IMR-90 (cell line): ENCODE data around the gene CLDN7. TPM values are rescaled to one million over a fixed set of nuclear protein-coding genes. Genes with fewer than 3 reads are reported as not detected.

Experiments used
- ATAC-seq: fragments of 200-7000 bp; cut with Tn5 transposase; 2 replicates; pipeline ENCODE4 v1.9.1; 2020; ENCODE audit warnings: low read depth, mild to moderate bottlenecking, moderate library complexity
- BruUV-seq: library from RNA; stranded (reverse); fragments of 400-500 nt; replicated peaks from 2 replicates; lab custom pipeline; 2021; lab: Mats Ljungman, UMichigan
- CTCF ChIA-PET: fragments of 300-600 bp; formaldehyde crosslinking; extraction: SDS; loops from one replicate; lab custom pipeline; 2021; ENCODE audit warnings: antibody characterized with exemption; lab: Yijun Ruan, JAX
- POLR2A ChIA-PET: fragments of 300-600 bp; sonication (Branson Sonifier 250); formaldehyde crosslinking; loops from one replicate; lab custom pipeline; 2022; ENCODE audit warnings: antibody characterized with exemption; ENCODE audit not compliant: unreplicated experiment; lab: Charles Lee
- DNase-seq: peaks from one replicate; pipeline ENCODE4 v3.0.0; 2013
- H2AFZ ChIP-seq: replicated peaks from 2 replicates; pipeline ENCODE3; 2013; ENCODE audit warnings: low read length, mild to moderate bottlenecking; ENCODE audit not compliant: poor library complexity
- H2AK5ac ChIP-seq: 2 replicates; pipeline ENCODE4 v1.6.1; 2013; ENCODE audit warnings: low read depth, low read length, inconsistent platforms
- H2AK9ac ChIP-seq: replicated peaks from 2 replicates; pipeline ENCODE3; 2013; ENCODE audit warnings: mild to moderate bottlenecking, low read depth, low read length, moderate library complexity; ENCODE audit not compliant: poor library complexity
- H2BK120ac ChIP-seq: 2 replicates; pipeline ENCODE4 v1.6.1; 2013; ENCODE audit warnings: low read depth, low read length, inconsistent platforms
- H2BK15ac ChIP-seq: 3 replicates; pipeline ENCODE4 v1.6.1; 2013; ENCODE audit warnings: low read depth, low read length, inconsistent platforms
- H2BK20ac ChIP-seq: 2 replicates; pipeline ENCODE4 v1.6.1; 2013; ENCODE audit warnings: low read depth, mild to moderate bottlenecking, inconsistent platforms, low read length, moderate library complexity
- H2BK5ac ChIP-seq: 2 replicates; pipeline ENCODE4 v1.6.1; 2013; ENCODE audit warnings: mild to moderate bottlenecking, low read depth, low read length, inconsistent platforms; ENCODE audit not compliant: poor library complexity, severe bottlenecking
- H3K14ac ChIP-seq: replicated peaks from 2 replicates; pipeline ENCODE4 v1.6.1; 2013; ENCODE audit warnings: low read depth, low read length, inconsistent platforms
- H3K18ac ChIP-seq: 2 replicates; pipeline ENCODE4 v1.6.1; 2013; ENCODE audit warnings: low read depth, low read length, control low read depth
- H3K23ac ChIP-seq: 2 replicates; pipeline ENCODE4 v1.6.1; 2013; ENCODE audit warnings: low read depth, low read length, inconsistent platforms
- H3K27ac ChIP-seq: 2 replicates; pipeline ENCODE4 v1.5.1; 2013; ENCODE audit warnings: mild to moderate bottlenecking, control low read depth, low read length; ENCODE audit not compliant: insufficient read depth
- H3K27me3 ChIP-seq: 2 replicates; pipeline ENCODE4 v1.6.1; 2013; ENCODE audit warnings: low read length; ENCODE audit not compliant: control insufficient read depth, insufficient read depth
- H3K36me3 ChIP-seq: 2 replicates; pipeline ENCODE4 v1.6.1; 2013; ENCODE audit warnings: low read length, mixed read lengths; ENCODE audit not compliant: control insufficient read depth, insufficient read depth
- H3K4ac ChIP-seq: 2 replicates; pipeline ENCODE4 v1.6.1; 2013; ENCODE audit warnings: low read depth, low read length, inconsistent platforms
- H3K4me1 ChIP-seq: 2 replicates; pipeline ENCODE4 v1.6.1; 2013; ENCODE audit warnings: low read length, mixed read lengths; ENCODE audit not compliant: control insufficient read depth, insufficient read depth
- H3K4me2 ChIP-seq: 2 replicates; pipeline ENCODE4 v1.6.1; 2013; ENCODE audit warnings: low read depth, mild to moderate bottlenecking, control low read depth, low read length, moderate library complexity
- H3K4me3 ChIP-seq: 2 replicates; pipeline ENCODE4 v1.5.1; 2013; ENCODE audit warnings: low read depth, mild to moderate bottlenecking, control low read depth, low read length, moderate library complexity; ENCODE audit not compliant: insufficient read depth
- H3K56ac ChIP-seq: 2 replicates; pipeline ENCODE4 v1.6.1; 2013; ENCODE audit warnings: low read length, inconsistent platforms; ENCODE audit not compliant: insufficient read depth; ENCODE audit errors: extremely low read depth
- H3K79me1 ChIP-seq, 2 experiments: 2 replicates each; pipeline ENCODE4 v1.6.1; 2013; ENCODE audit warnings: low read length in 2 of 2, inconsistent platforms in 1 of 2, low read depth in 1 of 2
- H3K9ac ChIP-seq: 2 replicates; pipeline ENCODE4 v1.6.1; 2013; ENCODE audit warnings: low read depth, low read length, control low read depth
- H3K9me1 ChIP-seq: 2 replicates; pipeline ENCODE4 v1.6.1; 2013; ENCODE audit warnings: low read length, inconsistent platforms; ENCODE audit not compliant: insufficient read depth
- H3K9me3 ChIP-seq: 2 replicates; pipeline ENCODE4 v1.6.1; 2013; ENCODE audit warnings: low read length; ENCODE audit not compliant: control insufficient read depth, insufficient read depth
- H4K20me1 ChIP-seq: 2 replicates; pipeline ENCODE4 v1.6.1; 2013; ENCODE audit warnings: low read length, inconsistent platforms; ENCODE audit not compliant: insufficient read depth
- H4K5ac ChIP-seq: 2 replicates; pipeline ENCODE4 v1.6.1; 2013; ENCODE audit warnings: mild to moderate bottlenecking, low read depth, low read length, control low read depth
- H4K8ac ChIP-seq, 2 experiments: 2 replicates each; pipeline ENCODE4 v1.6.1; 2013; ENCODE audit warnings: low read depth in 2 of 2, low read length in 2 of 2, control low read depth in 1 of 2, inconsistent platforms in 1 of 2
- H4K91ac ChIP-seq: 2 replicates; pipeline ENCODE4 v1.6.1; 2013; ENCODE audit warnings: low read depth, low read length, inconsistent platforms; ENCODE audit not compliant: insufficient read depth
- CEBPB ChIP-seq: IDR thresholded peaks from 2 replicates; pipeline ENCODE4 v1.6.1; 2012; ENCODE audit warnings: low read depth, low read length, improper control_type of control experiment
- CHD1 ChIP-seq: IDR thresholded peaks from 2 replicates; pipeline ENCODE4 v1.6.1; 2012; ENCODE audit warnings: low read depth, low read length, improper control_type of control experiment
- MAFK ChIP-seq: IDR thresholded peaks from 2 replicates; pipeline ENCODE4 v1.6.1; 2012; ENCODE audit warnings: low read depth, low read length, improper control_type of control experiment
- MAZ ChIP-seq: IDR thresholded peaks from 2 replicates; pipeline ENCODE4 v1.6.1; 2012; ENCODE audit warnings: low read depth, mild to moderate bottlenecking, low read length, improper control_type of control experiment, moderate library complexity, borderline replicate concordance
- MXI1 ChIP-seq: IDR thresholded peaks from 2 replicates; pipeline ENCODE4 v1.6.1; 2012; ENCODE audit warnings: low read depth, mild to moderate bottlenecking, low read length, moderate library complexity, borderline replicate concordance
- NFE2L2 ChIP-seq: fragments of 150-350 bp; IDR thresholded peaks from 2 replicates; pipeline ENCODE4 v1.6.1; 2016; ENCODE audit warnings: low read depth, mild to moderate bottlenecking, low read length
- POLR2A ChIP-seq: IDR thresholded peaks from 2 replicates; pipeline ENCODE4 v1.6.1; 2012; ENCODE audit warnings: mild to moderate bottlenecking, low read depth, low read length
- RAD21 ChIP-seq: IDR thresholded peaks from 2 replicates; pipeline ENCODE4 v1.6.1; 2012; ENCODE audit warnings: low read length, improper control_type of control experiment
- RCOR1 ChIP-seq: IDR thresholded peaks from 2 replicates; pipeline ENCODE4 v1.6.1; 2012; ENCODE audit warnings: mild to moderate bottlenecking, low read length, improper control_type of control experiment; ENCODE audit not compliant: insufficient replicate concordance
- RFX5 ChIP-seq: IDR thresholded peaks from 2 replicates; pipeline ENCODE4 v1.8.0; 2012; ENCODE audit warnings: low read depth, mild to moderate bottlenecking, low read length, moderate library complexity
- SMC3 ChIP-seq: fragments of 150-350 bp; IDR thresholded peaks from 2 replicates; pipeline ENCODE4 v1.6.1; 2016; ENCODE audit warnings: low read depth, mild to moderate bottlenecking, antibody characterized with exemption, low read length, moderate library complexity
- WGBS, 2 experiments: methylation state at CpG; one replicate each; pipeline versions ENCODE4 v1.1.5 to v1.1.7; 2013; ENCODE audit warnings: missing lambda C conversion rate in 2 of 2; ENCODE audit not compliant: insufficient read length in 1 of 2; ENCODE audit errors: extremely low coverage in 2 of 2; 5-methylcytosine and 5-hydroxymethylcytosine counted together
- dilution Hi-C: fragments of 300-500 bp; cut with HindIII; formaldehyde crosslinking; loops from one replicate; pipeline ENCODE4 v1.14.3; 2018; ENCODE audit warnings: low sequenced_read_pairs; ENCODE audit not compliant: unreplicated experiment
- in situ Hi-C: fragments of 300-500 bp; cut with MboI; formaldehyde crosslinking; loops from 3 replicates; pipeline ENCODE4 v1.14.3; 2019; ENCODE audit warnings: low sequenced_read_pairs, inconsistent platforms, mixed read lengths
- intact Hi-C: fragments of 100-400 bp; cut with micrococcal nuclease; formaldehyde crosslinking; loops from 2 replicates; pipeline ENCODE4 v1.10.0; 2022
- polyA plus RNA-seq, 3 experiments: library from polyadenylated mRNA; depleted of rRNA; stranded (reverse); fragments of >200 nt; gene quantifications; 2 replicates each; pipeline ENCODE4 v1.2.3, GENCODE V29; 2012; ENCODE audit warnings: low replicate concordance in 1 of 3
- total RNA-seq: library from RNA; depleted of rRNA; stranded (reverse); fragments of >200 nt; gene quantifications from 2 replicates; pipeline ENCODE4 v1.2.3, GENCODE V29; 2012
- TF ChIP-seq, protein P1 (sequence below): fragments of 150-350 bp; IDR thresholded peaks from 2 replicates; pipeline ENCODE4 v1.6.1; 2016; ENCODE audit warnings: low read depth, mild to moderate bottlenecking, low read length, moderate library complexity, borderline replicate concordance
- TF ChIP-seq, protein P2 (sequence below): fragments of 150-350 bp; IDR thresholded peaks from 2 replicates; pipeline ENCODE4 v1.6.1; 2017; ENCODE audit warnings: mild to moderate bottlenecking, antibody characterized with exemption, low read length, low read depth

The CLDN7 gene
- total and polyA plus RNA-seq, 2 of the 4 experiments (the other 2 are of a cell fraction) = 1.4 TPM

DNA sequence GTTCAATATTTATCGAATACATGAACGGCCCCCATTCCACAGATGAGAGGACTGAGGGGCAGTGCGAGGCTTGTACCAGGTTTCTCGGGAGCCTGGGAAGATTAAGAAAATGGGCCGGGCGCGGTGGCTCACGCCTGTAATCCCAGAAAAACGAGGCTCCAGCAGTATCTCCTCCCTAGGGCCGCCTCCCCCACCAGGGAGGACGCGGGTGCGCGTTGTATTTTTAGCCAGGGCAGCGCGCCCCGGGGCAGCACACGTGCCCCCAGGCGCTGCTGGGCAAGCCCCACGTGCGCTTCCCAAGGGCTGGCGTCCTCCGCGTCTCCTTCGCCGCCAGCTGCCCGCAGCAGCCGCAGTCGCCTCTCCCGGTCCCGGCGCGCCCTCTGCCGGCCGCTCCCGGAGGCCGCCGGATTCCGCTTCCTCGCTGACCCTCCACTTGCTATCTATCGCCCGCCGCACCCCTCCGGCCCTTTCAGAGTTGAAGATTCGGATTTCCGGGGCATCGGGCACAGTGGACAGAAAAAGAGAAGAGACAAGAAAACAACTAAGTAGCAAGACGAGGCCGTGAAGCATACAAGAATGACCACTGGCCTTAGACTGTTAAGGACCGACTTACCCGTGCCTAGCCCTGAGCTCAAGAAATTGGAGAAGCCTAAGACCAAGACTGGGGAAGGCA lies 34.0 kb upstream of the CLDN7 start (continued):
- no peak for TF ChIP-seq RCOR1
- TF ChIP-seq MAFK = no peak

DNA sequence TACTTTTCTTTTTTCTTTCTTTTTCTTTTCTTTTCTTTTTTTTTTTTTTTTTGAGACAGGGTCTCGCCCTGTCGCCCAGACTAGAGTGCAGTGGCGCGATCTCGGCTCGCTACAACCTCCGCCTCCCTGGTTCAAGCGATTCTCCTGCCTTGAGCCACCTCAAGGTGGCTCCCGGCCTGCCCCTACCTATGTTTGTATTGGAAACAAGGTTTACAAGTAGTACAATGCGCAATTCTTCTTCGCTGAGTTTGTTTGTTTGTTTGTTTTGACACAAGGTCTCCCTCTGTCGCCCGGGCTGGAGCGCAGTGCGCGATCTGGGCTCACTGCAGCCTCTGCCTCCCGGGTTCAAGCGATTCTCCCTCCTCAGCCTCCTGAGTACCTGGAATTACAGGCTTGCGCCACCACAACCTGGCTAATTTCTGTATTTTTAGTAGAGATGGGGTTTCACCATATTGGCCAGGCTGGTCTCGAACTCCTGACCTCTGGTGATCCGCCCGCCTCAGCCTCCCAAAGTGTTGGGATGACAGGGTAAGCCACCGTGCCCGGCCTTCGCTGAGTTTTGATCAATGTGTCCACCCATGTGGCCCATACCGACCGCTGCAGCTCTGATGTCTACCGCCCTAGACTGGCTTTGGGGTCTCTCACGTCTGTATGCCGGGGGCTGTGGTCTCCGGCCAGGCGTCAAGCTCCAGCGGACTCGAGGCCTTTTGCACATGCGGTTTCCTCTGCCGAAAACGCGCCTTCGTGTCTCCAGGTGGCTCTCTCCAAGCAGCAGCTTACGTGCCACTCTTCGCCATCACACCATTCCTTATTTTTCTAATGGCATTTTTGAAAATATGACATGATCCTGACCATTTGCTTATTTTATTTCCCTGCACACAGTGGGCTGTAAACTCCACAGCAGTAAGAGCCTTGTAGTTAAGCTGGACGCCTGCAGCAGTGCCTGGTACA lies 33.2 kb upstream of the CLDN7 start:
- peaks cover 3% of the 10 kb centered on the region for H3K4me1 ChIP-seq
- no peak overlapping the region for H2BK5ac ChIP-seq
- ChIA-PET POLR2A (no interaction called here), CTCF (interaction anchor here (0.7 to 2.0 kb wide), 6 partner anchors 10 to 250 kb away, joined by 3 to 17 read pairs (median 6); partner anchors contain the start of gene SLC2A4)
- H2BK120ac ChIP-seq = no peak overlapping the region
- H3K4me2 ChIP-seq = peak overlapping the region; percentile 62
- dilution Hi-C loops = no loop called here
- BruUV-seq = no TSS peak
- no peak overlapping the region for H3K56ac ChIP-seq
- no peak overlapping the region for H2BK20ac ChIP-seq
- no peak overlapping the region for H3K27ac ChIP-seq
- no peak overlapping the region for H4K8ac ChIP-seq
- no peak overlapping the region for H3K9ac ChIP-seq
- no peaks in the 10 kb centered on the region; the same call in 1 of the 2 replicates for H3K9me1 ChIP-seq
- no peak overlapping the region for H3K4ac ChIP-seq
- peak overlapping the region; percentile 88 for H2AFZ ChIP-seq
- H2AK5ac ChIP-seq = no peak overlapping the region
- H3K4me3 ChIP-seq = no peak overlapping the region
- no peaks in the 10 kb centered on the region; the same call in 1 of the 2 replicates for H3K9me3 ChIP-seq
- in situ Hi-C loops = no loop called here
- 54% methylated on average over 16 of the region's 42 CpGs; no CpG with 5 or more reads in 1 of the 2 experiments for WGBS, 2 experiments
- no peak overlapping the region for H3K14ac ChIP-seq
- intact Hi-C loops = loop anchor here (1.0 to 5.0 kb wide), 4 partner anchors 15 to 250 kb away; partner anchors contain the start of gene PHF23
- peak overlapping the region; percentile 23 for H2AK9ac ChIP-seq
- ATAC-seq = no peak
- no peak overlapping the region for H2BK15ac ChIP-seq
- no peaks in the 10 kb centered on the region for H3K79me1 ChIP-seq
- H3K27me3 ChIP-seq = peaks cover 51% of the 10 kb centered on the region
- no peak overlapping the region for H4K5ac ChIP-seq
- no peak overlapping the region for H4K91ac ChIP-seq
- no peaks in the 10 kb centered on the region for H3K36me3 ChIP-seq
- no peak overlapping the region for H3K18ac ChIP-seq
- no peak overlapping the region for H3K23ac ChIP-seq
- H4K20me1 ChIP-seq = 0 out of 2 replicates have a peak, but pooled peaks cover 3% of the 10 kb centered on the region
- no peak for DNase-seq
- TF ChIP-seq MAFK (no peak), SMC3 (no peak), RAD21 (no peak), NFE2L2 (no peak), CEBPB (no peak), RFX5 (no peak), MXI1 (no peak), CHD1 (no peak), MAZ (no peak), POLR2A (no peak)
- TF ChIP-seq, protein P1, sequence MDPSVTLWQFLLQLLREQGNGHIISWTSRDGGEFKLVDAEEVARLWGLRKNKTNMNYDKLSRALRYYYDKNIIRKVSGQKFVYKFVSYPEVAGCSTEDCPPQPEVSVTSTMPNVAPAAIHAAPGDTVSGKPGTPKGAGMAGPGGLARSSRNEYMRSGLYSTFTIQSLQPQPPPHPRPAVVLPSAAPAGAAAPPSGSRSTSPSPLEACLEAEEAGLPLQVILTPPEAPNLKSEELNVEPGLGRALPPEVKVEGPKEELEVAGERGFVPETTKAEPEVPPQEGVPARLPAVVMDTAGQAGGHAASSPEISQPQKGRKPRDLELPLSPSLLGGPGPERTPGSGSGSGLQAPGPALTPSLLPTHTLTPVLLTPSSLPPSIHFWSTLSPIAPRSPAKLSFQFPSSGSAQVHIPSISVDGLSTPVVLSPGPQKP = no peak
- TF ChIP-seq, protein P2, sequence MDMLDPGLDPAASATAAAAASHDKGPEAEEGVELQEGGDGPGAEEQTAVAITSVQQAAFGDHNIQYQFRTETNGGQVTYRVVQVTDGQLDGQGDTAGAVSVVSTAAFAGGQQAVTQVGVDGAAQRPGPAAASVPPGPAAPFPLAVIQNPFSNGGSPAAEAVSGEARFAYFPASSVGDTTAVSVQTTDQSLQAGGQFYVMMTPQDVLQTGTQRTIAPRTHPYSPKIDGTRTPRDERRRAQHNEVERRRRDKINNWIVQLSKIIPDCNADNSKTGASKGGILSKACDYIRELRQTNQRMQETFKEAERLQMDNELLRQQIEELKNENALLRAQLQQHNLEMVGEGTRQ = no peak
